ENCODE data around the gene GALNT1.
A peak's percentile ranks its signal among the peaks of the same experiment; 100 is the strongest.
"Not testable (repeated sequence)": the region's sequence is repeated elsewhere in the genome, so short reads cannot be mapped to it uniquely, and the experiment has no call there.

The GALNT1 gene

DNA sequence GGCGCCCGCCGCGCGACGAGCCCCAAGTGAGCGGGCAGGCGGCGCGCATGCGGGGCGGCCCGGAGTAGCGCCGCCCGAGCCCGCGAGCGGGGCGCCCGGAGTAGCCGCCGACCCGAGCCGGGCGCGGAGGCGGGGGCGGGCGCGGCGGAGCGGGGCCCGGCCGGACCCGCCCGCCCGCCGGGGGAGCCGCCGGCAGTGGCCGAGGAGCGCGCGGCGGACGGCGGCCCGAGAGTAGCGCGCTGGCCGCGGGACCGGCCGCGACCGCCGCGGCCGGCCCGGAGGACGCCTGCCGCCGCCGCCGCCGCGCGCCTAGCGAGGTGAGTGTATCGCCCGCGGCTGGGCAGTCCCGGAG is at the start of gene GALNT1:
GALNT1 (plus strand) TSS at position 195 of the 352 bp plus-strand sequence. CDS start 72,923 bp downstream, outside the sequence.
- peak within 1 kb of the TSS; percentile 93 for H3K27ac ChIP-seq (ENCODE audit: low read depth, low read length)
- peaks cover 14% of the 10 kb centered on the region for H3K4me1 ChIP-seq (ENCODE audit: insufficient read depth, low read length)
- peak within 1 kb of the TSS; percentile 35 for H3K9ac ChIP-seq (ENCODE audit: low read length)
- H3K36me3 ChIP-seq (ENCODE audit: insufficient read depth, low read length), result no peaks in the 10 kb centered on the region
- no peaks in the 10 kb centered on the region for H3K27me3 ChIP-seq (ENCODE audit: control insufficient read depth in 1 of 2, insufficient read depth in 2 of 2, low read length in 2 of 2)
- H3K9me3 ChIP-seq (ENCODE audit: low read length), result no peaks in the 10 kb centered on the region
- H3K4me3 ChIP-seq (ENCODE audit: low read depth in 1 of 2, low read length in 2 of 2), result peak within 1 kb of the TSS; percentile 66 to 92

DNA sequence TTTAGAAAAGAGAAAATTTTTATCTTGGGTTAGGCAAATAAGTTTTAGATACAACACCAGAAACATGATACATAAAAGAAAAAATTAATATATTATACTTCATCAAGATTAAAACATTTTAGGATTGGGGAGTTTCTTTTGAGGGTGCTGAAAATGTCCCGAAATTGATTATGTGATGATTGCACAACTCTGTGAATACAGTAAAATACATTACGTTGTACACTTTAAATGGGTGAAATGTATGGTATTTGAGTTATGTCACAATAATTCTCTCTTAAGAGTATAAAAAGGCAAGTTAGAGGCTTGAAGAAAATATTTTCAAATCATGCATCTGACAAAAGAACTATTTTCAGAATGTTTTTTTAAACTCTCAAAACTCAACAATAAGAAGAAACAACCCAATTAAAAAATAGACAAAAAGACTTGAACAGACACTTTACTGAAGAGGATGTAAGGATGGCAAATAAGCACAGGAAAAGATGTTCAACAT is 47.6 kb upstream of the GALNT1 start:
- Histone ChIP-seq H3K9me3 (ENCODE audit: low read length) (no peaks in the 10 kb centered on the region), H3K4me3 (ENCODE audit: low read depth in 1 of 2, low read length in 2 of 2) (no peak overlapping the region), H3K4me1 (ENCODE audit: insufficient read depth, low read length) (no peaks in the 10 kb centered on the region), H3K36me3 (ENCODE audit: insufficient read depth, low read length) (no peaks in the 10 kb centered on the region), H3K27me3 (ENCODE audit: control insufficient read depth in 1 of 2, insufficient read depth in 2 of 2, low read length in 2 of 2) (no peaks in the 10 kb centered on the region), H3K9ac (ENCODE audit: low read length) (no peak overlapping the region), H3K27ac (ENCODE audit: low read depth, low read length) (no peak overlapping the region)

DNA sequence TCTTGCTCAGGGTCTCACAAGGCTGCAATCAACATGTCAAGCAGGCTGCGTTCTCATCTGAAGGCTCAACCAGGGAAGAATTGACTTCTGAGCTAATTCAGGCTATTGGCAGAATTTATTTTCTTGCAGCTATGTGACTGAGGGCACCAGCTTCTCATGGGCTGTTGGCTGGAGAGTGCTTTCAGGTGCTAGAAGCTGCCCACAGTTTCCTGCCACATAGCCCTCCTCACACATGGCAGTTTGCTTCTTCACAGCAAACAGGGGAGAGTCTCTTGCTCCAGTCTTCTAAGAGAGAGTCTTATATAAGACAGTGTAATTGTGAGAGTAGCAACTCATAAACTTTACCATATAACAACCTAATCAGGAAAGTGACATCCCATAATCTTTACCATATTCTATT is 46.2 kb upstream of the GALNT1 start:
- Histone ChIP-seq H3K9ac (ENCODE audit: low read length) (no peak overlapping the region), H3K9me3 (ENCODE audit: low read length) (no peaks in the 10 kb centered on the region), H3K4me3 (ENCODE audit: low read depth in 1 of 2, low read length in 2 of 2) (no peak overlapping the region), H3K27me3 (ENCODE audit: control insufficient read depth in 1 of 2, insufficient read depth in 2 of 2, low read length in 2 of 2) (no peaks in the 10 kb centered on the region), H3K36me3 (ENCODE audit: insufficient read depth, low read length) (no peaks in the 10 kb centered on the region), H3K27ac (ENCODE audit: low read depth, low read length) (no peak overlapping the region), H3K4me1 (ENCODE audit: insufficient read depth, low read length) (no peaks in the 10 kb centered on the region)

DNA sequence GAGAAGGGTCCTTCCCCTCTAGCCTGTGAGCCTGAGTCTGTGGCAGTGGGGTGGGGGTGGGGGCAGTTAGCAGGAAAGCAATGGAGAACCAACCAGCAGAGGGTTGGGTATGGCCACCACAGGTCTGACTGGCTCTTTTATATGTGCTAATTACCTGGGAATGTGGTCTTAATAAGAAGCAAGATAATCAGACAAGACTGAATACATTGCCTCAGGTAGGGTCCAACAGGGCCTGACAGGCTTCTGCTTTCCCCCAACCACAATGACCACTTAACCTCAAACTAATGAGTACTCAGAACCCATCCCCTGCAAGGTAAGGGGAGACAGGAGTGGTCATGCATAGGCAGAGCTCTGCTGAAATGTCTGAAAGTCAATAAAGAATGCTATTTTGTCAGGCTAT is 39.2 kb upstream of the GALNT1 start:
- H3K27ac ChIP-seq (ENCODE audit: low read depth, low read length), result no peak overlapping the region
- H3K9me3 ChIP-seq (ENCODE audit: low read length), result no peaks in the 10 kb centered on the region
- no peaks in the 10 kb centered on the region for H3K27me3 ChIP-seq (ENCODE audit: control insufficient read depth in 1 of 2, insufficient read depth in 2 of 2, low read length in 2 of 2)
- no peaks in the 10 kb centered on the region for H3K36me3 ChIP-seq (ENCODE audit: insufficient read depth, low read length)
- no peak overlapping the region for H3K9ac ChIP-seq (ENCODE audit: low read length)
- no peaks in the 10 kb centered on the region for H3K4me1 ChIP-seq (ENCODE audit: insufficient read depth, low read length)
- no peak overlapping the region for H3K4me3 ChIP-seq (ENCODE audit: low read depth in 1 of 2, low read length in 2 of 2)

DNA sequence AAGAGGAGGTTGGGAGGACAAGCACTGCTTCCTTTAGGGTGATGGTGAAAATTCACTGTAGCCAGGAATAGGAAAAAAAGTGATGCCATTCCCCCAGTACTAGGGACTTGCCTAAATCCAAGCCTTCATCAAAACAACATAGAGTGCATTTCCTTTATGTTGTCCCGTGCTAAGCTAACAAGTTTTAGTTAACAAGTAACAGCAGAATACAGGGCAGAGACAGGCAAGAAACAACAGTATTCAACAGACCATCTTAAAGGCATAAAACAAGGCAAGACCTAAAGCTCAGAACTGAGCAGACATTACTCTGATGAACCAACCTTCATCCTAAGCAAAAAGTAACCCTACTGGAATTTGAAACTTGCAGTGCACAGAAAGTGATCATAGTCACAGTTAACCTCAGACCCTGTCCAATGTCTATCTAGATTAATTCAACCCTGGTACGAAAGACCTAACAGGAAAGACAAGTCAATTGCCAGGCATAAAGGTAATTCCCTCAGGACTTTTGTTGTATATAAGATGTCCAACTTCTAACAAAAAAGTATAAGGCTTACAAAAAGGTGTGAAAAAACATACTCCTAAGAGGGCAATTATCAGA is 34.4 kb upstream of the GALNT1 start:
- H3K9me3 ChIP-seq (ENCODE audit: low read length), result no peaks in the 10 kb centered on the region
- H3K4me3 ChIP-seq (ENCODE audit: low read depth in 1 of 2, low read length in 2 of 2), result no peak overlapping the region
- no peaks in the 10 kb centered on the region for H3K4me1 ChIP-seq (ENCODE audit: insufficient read depth, low read length)
- H3K27ac ChIP-seq (ENCODE audit: low read depth, low read length), result no peak overlapping the region
- no peaks in the 10 kb centered on the region for H3K27me3 ChIP-seq (ENCODE audit: control insufficient read depth in 1 of 2, insufficient read depth in 2 of 2, low read length in 2 of 2)
- no peak overlapping the region for H3K9ac ChIP-seq (ENCODE audit: low read length)
- H3K36me3 ChIP-seq (ENCODE audit: insufficient read depth, low read length), result no peaks in the 10 kb centered on the region

DNA sequence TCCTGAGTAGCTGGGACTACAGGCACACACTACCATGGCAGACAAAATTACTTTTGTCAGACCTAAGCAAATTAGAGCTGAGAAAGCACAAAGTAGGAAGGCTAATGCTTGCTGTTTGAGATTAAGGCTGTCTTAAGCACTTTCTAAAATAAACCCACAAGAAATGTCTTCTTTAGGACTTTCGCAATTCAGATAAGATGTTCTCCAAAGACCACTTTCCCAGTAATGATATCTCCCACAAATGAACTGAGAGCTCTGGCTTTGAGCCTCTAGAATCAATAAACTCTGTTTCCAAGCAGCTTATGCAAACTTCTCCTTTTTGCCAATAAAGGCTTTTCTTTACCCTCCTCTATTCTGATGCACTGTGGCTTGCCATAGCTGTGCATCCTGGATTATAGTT is 32.0 kb upstream of the GALNT1 start:
- Histone ChIP-seq H3K9me3 (ENCODE audit: low read length) (no peaks in the 10 kb centered on the region), H3K4me1 (ENCODE audit: insufficient read depth, low read length) (no peaks in the 10 kb centered on the region), H3K9ac (ENCODE audit: low read length) (no peak overlapping the region), H3K27ac (ENCODE audit: low read depth, low read length) (no peak overlapping the region), H3K27me3 (ENCODE audit: control insufficient read depth in 1 of 2, insufficient read depth in 2 of 2, low read length in 2 of 2) (no peaks in the 10 kb centered on the region), H3K4me3 (ENCODE audit: low read depth in 1 of 2, low read length in 2 of 2) (no peak overlapping the region), H3K36me3 (ENCODE audit: insufficient read depth, low read length) (no peaks in the 10 kb centered on the region)

DNA sequence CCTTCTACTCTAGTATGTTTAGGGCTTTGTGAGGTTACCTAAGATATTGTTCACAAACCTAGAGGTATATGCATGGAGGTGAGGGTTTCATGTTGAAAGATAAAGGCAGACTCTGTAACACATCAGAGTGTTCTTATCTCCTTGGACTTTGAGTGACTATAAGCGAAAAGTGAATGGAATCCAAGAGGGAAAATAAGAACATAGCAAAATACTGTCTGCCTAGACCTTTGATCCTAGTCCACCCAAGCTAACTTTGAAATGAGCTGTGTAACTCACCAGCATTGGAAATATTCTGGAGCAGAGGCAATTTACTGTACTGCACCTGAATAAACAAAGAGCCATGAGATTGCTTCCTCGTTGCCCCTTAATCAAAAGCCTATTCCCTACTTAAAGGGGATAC is 28.2 kb upstream of the GALNT1 start:
- Histone ChIP-seq H3K9ac (ENCODE audit: low read length) (no peak overlapping the region), H3K27me3 (ENCODE audit: control insufficient read depth in 1 of 2, insufficient read depth in 2 of 2, low read length in 2 of 2) (no peaks in the 10 kb centered on the region), H3K27ac (ENCODE audit: low read depth, low read length) (no peak overlapping the region), H3K36me3 (ENCODE audit: insufficient read depth, low read length) (no peaks in the 10 kb centered on the region), H3K4me3 (ENCODE audit: low read depth in 1 of 2, low read length in 2 of 2) (no peak overlapping the region), H3K4me1 (ENCODE audit: insufficient read depth, low read length) (no peaks in the 10 kb centered on the region), H3K9me3 (ENCODE audit: low read length) (no peaks in the 10 kb centered on the region)

DNA sequence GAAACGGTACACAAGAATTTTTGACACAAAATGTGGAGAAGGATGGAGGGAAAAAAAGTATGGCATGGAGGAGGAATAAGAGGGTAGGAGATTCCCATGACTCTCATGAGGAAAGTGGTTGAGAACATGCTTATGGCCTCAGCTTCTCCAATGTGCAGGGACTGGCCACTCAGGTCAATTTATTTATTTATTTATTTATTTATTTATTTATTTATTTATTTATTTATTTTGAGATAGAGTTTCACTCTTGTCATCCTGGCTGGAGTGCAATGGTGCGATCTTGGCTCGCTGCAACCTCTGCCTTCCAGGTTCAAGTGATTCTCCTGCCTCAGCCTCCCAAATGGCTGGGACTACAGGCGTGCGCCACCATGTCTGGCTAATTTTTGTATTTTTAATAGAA is 26.0 kb upstream of the GALNT1 start:
- not testable (repeated sequence) for H3K36me3 ChIP-seq (ENCODE audit: insufficient read depth, low read length); H3K9me3 ChIP-seq (ENCODE audit: low read length); H3K4me1 ChIP-seq (ENCODE audit: insufficient read depth, low read length); H3K27ac ChIP-seq (ENCODE audit: low read depth, low read length); H3K27me3 ChIP-seq (ENCODE audit: control insufficient read depth in 1 of 2, insufficient read depth in 2 of 2, low read length in 2 of 2); H3K4me3 ChIP-seq (ENCODE audit: low read depth in 1 of 2, low read length in 2 of 2); H3K9ac ChIP-seq (ENCODE audit: low read length)

DNA sequence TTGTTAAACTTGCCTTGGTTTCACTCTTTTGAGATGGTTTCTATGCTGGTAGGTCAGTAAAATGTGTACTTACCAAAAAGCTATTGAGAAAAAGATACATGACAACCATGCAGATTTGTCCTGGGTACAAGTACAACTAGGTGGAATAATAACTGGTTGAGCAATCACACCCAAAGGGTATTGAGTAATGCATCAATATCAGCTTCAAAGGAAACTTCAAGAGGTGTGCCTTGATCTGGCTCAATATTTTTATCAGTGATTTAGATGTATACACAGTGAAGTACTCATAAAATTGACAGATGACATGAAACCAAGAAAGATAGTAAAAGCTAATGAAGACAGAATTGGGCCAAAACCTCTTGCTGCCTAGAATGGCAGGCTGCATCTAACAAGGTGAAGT is 21.7 kb upstream of the GALNT1 start:
- H3K4me3 ChIP-seq (ENCODE audit: low read depth in 1 of 2, low read length in 2 of 2), result no peak overlapping the region
- no peaks in the 10 kb centered on the region for H3K36me3 ChIP-seq (ENCODE audit: insufficient read depth, low read length)
- H3K9me3 ChIP-seq (ENCODE audit: low read length), result no peaks in the 10 kb centered on the region
- H3K9ac ChIP-seq (ENCODE audit: low read length), result no peak overlapping the region
- H3K27ac ChIP-seq (ENCODE audit: low read depth, low read length), result no peak overlapping the region
- no peaks in the 10 kb centered on the region for H3K27me3 ChIP-seq (ENCODE audit: control insufficient read depth in 1 of 2, insufficient read depth in 2 of 2, low read length in 2 of 2)
- H3K4me1 ChIP-seq (ENCODE audit: insufficient read depth, low read length), result no peaks in the 10 kb centered on the region

DNA sequence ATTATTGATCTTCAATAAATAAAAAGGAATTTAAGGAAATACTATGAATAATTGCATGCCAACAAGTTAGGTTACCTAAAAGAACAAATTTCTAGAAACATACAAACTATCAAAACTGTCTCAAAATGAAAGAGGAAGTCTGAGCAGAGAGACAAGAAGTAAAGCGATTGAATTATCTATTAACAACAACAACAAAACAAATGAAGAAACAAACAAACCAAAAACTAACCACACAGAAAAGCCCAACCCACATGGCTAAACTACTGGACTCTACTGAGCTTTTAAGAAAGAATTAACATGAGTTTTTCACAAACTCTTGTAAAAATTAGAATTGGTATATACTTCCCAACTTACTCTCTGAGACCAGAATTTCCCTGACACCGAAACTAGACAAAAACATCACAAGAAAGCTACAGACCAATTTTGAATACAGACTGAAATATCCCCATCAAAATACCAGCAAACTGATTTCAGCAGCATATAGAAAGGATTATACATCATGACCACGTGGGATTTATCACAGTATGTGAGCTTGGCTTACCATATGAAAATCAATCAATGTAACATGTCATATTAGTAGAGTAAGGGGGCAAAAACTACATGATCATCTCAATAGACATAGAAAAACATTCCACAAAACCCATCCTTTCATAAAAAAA is 16.6 kb upstream of the GALNT1 start:
- Histone ChIP-seq H3K27me3 (ENCODE audit: control insufficient read depth in 1 of 2, insufficient read depth in 2 of 2, low read length in 2 of 2) (no peaks in the 10 kb centered on the region), H3K36me3 (ENCODE audit: insufficient read depth, low read length) (no peaks in the 10 kb centered on the region), H3K4me3 (ENCODE audit: low read depth in 1 of 2, low read length in 2 of 2) (no peak overlapping the region), H3K4me1 (ENCODE audit: insufficient read depth, low read length) (no peaks in the 10 kb centered on the region), H3K9me3 (ENCODE audit: low read length) (no peaks in the 10 kb centered on the region), H3K9ac (ENCODE audit: low read length) (no peak overlapping the region), H3K27ac (ENCODE audit: low read depth, low read length) (no peak overlapping the region)

DNA sequence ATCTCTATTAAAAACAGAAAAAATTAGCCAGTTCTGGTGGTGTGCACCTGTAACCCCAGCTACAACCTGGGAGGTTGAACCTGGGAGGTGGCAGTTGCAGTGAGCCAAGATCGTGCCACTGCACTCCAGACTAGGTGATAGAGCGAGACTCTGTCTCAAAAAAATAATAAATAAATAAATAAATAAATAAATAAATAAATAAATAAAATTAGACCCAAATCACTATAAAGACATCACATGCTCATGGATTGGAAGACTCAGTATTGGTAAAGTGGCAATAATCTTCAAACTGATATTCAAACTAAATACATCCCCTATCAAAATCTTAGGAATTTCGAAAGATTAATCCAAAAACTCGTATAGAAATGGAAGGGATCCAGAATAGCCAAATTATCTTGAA is 15.5 kb upstream of the GALNT1 start:
- no peaks in the 10 kb centered on the region for H3K9me3 ChIP-seq (ENCODE audit: low read length)
- H3K27me3 ChIP-seq (ENCODE audit: control insufficient read depth in 1 of 2, insufficient read depth in 2 of 2, low read length in 2 of 2), result no peaks in the 10 kb centered on the region
- no peaks in the 10 kb centered on the region for H3K36me3 ChIP-seq (ENCODE audit: insufficient read depth, low read length)
- H3K27ac ChIP-seq (ENCODE audit: low read depth, low read length), result no peak overlapping the region
- no peak overlapping the region for H3K9ac ChIP-seq (ENCODE audit: low read length)
- H3K4me3 ChIP-seq (ENCODE audit: low read depth in 1 of 2, low read length in 2 of 2), result no peak overlapping the region
- H3K4me1 ChIP-seq (ENCODE audit: insufficient read depth, low read length), result no peaks in the 10 kb centered on the region

DNA sequence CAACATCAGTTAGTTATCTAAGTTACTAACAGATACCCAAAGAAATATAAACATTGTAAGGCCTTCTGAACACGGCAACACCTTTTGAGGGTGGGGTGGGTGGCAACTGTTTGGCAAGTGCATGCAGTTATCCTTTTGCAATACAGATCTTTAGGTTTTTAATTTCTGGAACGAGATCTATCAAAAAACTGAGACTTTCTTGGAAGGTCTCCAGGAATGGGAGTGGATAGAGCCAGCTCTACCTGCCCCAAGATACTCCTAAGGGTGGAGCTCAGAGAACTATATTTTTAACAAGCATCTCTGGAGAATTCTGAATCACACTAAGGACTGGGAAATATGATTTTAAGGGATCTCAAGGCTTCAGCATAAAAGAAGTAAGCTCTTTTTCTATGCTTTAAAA is 11.4 kb upstream of the GALNT1 start:
- Histone ChIP-seq H3K9me3 (ENCODE audit: low read length) (no peaks in the 10 kb centered on the region), H3K4me3 (ENCODE audit: low read depth in 1 of 2, low read length in 2 of 2) (no peak overlapping the region), H3K9ac (ENCODE audit: low read length) (no peak overlapping the region), H3K36me3 (ENCODE audit: insufficient read depth, low read length) (no peaks in the 10 kb centered on the region), H3K27ac (ENCODE audit: low read depth, low read length) (no peak overlapping the region), H3K27me3 (ENCODE audit: control insufficient read depth in 1 of 2, insufficient read depth in 2 of 2, low read length in 2 of 2) (no peaks in the 10 kb centered on the region), H3K4me1 (ENCODE audit: insufficient read depth, low read length) (no peaks in the 10 kb centered on the region)

All from muscle layer of colon (tissue), 2 donors.